Epithelial cell of esophagus (primary cell): ENCODE data around the gene SLC26A8.
"Not testable (repeated sequence)": the region's sequence is repeated elsewhere in the genome, so short reads cannot be mapped to it uniquely, and the experiment has no call there.

Experiments
- DNase-seq: peaks from one replicate; pipeline ENCODE4 v3.0.0; 2010; ENCODE audit warnings: low read depth
- H3K4me3 ChIP-seq: 2 replicates; pipeline ENCODE4 v1.5.1; 2011; ENCODE audit warnings: mild to moderate bottlenecking, low read length, control low read depth
- CTCF ChIP-seq: IDR thresholded peaks from 2 replicates; pipeline ENCODE4 v1.5.1; 2011; ENCODE audit warnings: low read depth, mild to moderate bottlenecking, low read length, control low read depth, inconsistent platforms; ENCODE audit not compliant: insufficient read depth; ENCODE audit errors: missing control alignments

Gene SLC26A8

GRCh38 chr6:36020154-36020553, 4.3 kb downstream of the SLC26A8 start:
- no peak for DNase-seq
- TF ChIP-seq CTCF = no peak
- H3K4me3 ChIP-seq = no peak overlapping the region

- no peak for TF ChIP-seq CTCF
- H3K4me3 ChIP-seq = no peak overlapping the region
Observed at GRCh38 chr6:36019167-36019566, 5.3 kb downstream of the SLC26A8 start.

GRCh38 chr6:36018339-36018738, 6.1 kb downstream of the SLC26A8 start:
- no peak for TF ChIP-seq CTCF
- DNase-seq = no peak
- no peak overlapping the region for H3K4me3 ChIP-seq

More at GRCh38 chr6:36019167-36019566, 5.3 kb downstream of the SLC26A8 start:
- DNase-seq = no peak

DNA sequence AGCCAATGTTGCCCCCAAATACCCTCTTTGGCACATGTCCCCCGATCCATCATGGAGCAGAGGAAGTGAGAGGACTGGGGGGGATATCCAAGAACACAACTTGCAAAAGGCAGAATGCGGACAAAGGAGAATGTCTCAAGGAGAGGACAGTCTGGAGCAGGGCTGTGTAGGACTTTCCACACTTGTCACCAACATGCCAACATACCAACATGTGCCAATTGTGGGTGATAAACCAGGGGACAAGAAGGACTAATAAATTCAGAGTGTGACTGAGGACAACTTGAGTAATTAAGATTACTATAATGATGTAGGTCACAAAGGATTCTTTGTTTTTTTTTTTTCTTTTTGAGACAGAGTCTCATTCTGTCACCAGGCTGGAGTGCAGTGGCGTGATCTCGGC, 8.8 kb downstream of the SLC26A8 start:
- DNase-seq = no peak
- TF ChIP-seq CTCF = no peak
- no peak overlapping the region for H3K4me3 ChIP-seq

- no peak for DNase-seq
- TF ChIP-seq CTCF = no peak
- no peak overlapping the region for H3K4me3 ChIP-seq
Observed at GRCh38 chr6:36000451-36000850, 24.0 kb downstream of the SLC26A8 start.

- H3K4me3 ChIP-seq = no peak overlapping the region
- no peak for DNase-seq
- TF ChIP-seq CTCF = no peak
Observed at GRCh38 chr6:35993150-35993549, 31.3 kb downstream of the SLC26A8 start.

DNA sequence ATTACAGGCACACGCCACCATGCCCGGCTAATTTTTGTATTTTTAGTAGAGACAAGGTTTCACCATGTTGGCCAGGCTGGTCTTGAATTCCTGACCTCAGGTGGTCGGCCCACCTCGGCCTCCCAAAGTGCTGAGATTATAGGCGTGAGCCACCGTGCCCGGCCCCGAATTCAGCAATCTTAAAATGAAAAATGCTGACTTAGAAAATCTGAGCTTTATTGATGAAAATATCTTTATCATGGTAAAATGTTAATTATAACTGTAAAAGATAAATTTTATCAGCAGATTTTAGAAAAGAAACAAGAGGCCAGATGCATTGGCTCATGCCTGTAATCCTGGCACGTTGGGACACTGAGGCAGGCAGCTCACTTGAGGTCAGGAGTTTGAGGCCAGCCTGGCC, 36.4 kb downstream of the SLC26A8 start:
- H3K4me3 ChIP-seq, DNase-seq: not testable (repeated sequence)

DNA sequence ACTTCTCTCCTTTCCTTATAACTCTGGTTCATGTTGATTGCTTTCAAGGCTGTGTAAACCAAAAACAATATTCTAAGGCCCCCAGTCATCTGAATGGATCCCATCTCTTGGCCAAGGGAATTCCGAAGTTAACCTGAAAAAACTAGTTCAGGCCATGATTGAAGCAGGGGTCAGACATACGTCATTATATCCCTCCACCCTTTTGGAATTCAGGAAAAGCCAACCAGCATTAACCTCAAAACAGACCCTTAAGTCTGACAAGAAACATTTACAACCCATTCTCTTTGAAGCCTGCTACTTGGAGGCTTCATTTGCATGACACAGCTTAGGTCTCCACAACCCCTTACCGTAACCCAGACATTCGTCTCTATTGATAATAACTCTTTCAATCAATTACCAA, 39.7 kb downstream of the SLC26A8 start:
- H3K4me3 ChIP-seq = no peak overlapping the region
- DNase-seq = no peak
- no peak for TF ChIP-seq CTCF
